ENCODE measurements around the gene LURAP1L.

DNA sequence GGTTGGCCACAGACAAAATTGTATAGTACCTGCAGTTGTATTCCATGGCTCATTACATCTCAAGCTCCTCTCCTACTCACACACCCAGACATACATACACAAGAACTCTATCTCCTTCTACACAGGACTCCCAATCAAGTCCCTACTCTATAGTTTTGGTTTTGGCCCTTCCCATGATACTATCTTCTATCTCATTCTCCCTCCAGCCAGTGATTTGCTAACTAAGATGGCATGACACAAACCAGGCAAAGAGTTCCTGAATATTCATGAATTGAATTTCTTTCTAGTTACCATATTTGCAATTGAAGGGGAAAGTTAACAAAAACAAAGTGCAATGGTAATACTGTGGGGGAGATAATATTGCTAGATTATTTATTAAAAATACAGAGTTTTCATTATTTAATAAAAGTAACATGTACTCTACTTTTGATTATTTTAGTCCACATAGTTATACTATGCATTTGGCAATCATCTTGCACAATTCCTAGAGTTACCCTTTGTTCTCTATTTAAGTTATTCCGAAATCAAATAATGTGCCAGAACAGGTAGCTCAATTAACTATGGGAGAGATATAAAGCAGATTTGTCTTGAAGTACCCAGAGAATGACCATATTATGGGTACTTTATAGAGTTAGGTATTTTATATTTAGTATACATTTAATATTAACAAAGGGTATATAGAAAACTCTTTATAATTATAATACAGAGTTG, 9.6 kb upstream of the LURAP1L start:
- TF ChIP-seq, protein P1, sequence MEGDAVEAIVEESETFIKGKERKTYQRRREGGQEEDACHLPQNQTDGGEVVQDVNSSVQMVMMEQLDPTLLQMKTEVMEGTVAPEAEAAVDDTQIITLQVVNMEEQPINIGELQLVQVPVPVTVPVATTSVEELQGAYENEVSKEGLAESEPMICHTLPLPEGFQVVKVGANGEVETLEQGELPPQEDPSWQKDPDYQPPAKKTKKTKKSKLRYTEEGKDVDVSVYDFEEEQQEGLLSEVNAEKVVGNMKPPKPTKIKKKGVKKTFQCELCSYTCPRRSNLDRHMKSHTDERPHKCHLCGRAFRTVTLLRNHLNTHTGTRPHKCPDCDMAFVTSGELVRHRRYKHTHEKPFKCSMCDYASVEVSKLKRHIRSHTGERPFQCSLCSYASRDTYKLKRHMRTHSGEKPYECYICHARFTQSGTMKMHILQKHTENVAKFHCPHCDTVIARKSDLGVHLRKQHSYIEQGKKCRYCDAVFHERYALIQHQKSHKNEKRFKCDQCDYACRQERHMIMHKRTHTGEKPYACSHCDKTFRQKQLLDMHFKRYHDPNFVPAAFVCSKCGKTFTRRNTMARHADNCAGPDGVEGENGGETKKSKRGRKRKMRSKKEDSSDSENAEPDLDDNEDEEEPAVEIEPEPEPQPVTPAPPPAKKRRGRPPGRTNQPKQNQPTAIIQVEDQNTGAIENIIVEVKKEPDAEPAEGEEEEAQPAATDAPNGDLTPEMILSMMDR (IDR thresholded peaks at IDR 0.05) = no peak
- TF ChIP-seq POLR2A (IDR thresholded peaks at IDR 0.05) (no peak), EP300 (IDR thresholded peaks at IDR 0.05) (no peak)

All from ovary (tissue), 3 donors.